Measurements from ENCODE around the gene NMU.
A peak's percentile ranks its signal among the peaks of the same experiment; 100 is the strongest.
"Not testable (repeated sequence)": the region's sequence is repeated elsewhere in the genome, so short reads cannot be mapped to it uniquely, and the experiment has no call there.

NMU gene

DNA sequence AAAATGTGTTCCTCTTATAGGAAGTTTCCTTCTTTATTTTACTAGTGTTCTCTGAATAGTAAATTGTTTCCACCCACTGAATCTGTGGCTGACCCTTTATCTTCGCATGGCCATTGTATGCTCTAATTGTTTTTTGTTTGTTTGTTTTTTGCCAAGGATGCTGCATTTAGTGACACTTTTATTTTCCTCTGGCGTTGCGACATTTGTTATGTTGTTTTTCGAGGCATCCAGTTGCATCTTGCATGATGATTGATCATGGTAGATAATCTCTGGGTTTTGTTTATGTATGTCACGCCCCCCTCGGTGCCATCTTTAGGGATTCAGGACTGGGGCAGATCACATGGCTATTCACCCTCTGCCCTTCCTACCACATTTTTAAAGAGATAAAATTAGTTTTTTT lies 2.2 kb downstream of the NMU start:
- Histone ChIP-seq H3K4me3 (no peak overlapping the region), H3K27ac (no peak overlapping the region)

DNA sequence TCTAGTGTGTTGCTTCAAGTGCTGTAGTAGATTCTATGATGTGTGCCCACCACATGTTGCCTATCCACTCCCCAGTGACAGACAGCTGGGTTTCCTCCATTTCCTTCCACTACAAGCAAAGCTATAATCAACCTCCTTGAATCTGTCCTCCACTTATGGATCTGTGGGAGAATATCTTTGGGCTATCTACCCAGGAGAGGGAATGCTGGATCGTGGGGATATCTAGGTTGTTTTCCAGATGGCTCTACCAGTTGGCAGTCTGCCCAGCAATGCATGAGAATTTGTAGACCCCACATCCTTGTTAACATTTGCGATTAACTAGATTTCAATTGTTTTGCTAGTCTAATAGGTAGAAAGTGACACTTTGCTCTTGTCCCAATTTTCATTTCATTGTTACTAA lies 10.3 kb downstream of the NMU start:
- no peak overlapping the region for H3K27ac ChIP-seq
- no peak overlapping the region for H3K4me3 ChIP-seq

DNA sequence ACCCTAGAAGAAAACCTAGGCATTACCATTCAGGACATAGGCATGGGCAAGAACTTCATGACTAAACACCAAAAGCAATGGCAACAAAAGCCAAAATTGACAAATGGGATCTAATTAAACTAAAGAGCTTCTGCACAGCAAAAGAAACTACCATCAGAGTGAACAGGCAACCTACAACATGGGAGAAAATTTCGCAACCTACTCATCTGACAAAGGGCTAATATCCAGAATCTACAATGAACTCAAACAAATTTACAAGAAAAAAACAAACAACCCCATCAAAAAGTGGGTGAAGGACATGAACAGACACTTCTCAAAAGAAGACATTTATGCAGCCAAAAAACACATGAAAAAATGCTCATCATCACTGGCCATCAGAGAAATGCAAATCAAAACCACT lies 12.0 kb downstream of the NMU start:
- not testable (repeated sequence) for H3K27ac ChIP-seq, H3K4me3 ChIP-seq

DNA sequence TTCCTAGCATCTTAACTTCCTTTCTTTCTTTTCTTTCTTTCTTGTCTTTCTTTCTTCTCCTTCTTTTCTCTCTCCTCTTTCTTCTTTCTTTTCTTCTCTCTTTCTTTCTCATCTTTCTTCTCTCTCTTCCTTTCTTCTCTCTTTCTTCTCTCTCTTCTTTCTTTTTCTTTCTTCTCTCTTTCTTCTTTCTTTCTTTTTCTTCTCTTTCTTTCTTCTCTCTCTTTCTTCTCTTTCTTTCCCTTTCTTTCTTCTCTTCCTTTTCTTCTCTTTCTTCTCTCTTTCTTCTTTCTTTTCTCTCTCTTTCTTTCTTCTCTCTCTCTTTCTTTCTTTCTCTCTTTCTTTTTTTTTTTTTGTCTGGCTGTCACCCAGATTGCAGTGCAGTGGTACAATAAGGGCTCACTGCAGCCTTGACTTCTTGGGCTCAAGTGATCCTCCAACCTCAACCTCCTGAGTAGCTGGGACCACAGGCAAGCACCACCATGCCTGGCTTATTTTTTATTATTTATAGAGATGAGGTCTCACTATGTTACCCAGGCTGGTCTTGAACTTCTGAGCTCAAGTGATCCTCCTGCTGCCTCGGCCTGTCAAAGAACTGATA lies 17.5 kb downstream of the NMU start:
- peak overlapping the region in 1 of 21 experiments; percentile 58 for H3K27ac ChIP-seq
- H3K4me3 ChIP-seq: peak overlapping the region in 2 of 7 experiments; percentile 12 to 21

DNA sequence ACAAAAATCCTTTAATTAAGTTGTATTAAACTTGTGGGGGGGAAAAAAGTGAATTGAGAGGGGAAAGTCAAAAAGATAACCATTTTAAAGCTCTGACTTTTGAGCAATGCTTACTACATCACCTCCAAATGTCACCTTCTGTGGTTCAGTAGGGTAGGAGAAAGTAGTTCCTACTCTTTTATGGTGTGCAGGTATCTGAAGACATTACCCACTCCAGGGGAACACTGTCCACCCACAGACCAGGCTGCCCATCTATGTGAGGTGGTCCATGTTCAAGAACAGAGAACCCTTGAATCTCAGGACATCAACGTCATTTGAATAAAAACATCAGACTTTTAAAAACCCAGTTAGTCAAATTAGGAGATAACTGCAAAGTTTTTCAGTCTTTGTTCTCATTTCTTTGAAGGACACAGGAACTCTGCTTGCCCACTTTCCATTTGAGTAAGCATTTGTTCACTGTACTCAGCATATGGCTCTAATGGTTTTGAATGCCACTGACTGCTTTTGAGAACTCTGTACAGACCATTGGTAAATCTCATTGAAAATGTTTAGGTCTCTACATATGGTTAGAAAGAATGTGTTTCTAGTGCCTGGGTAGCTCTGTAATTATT lies 18.4 kb downstream of the NMU start:
- Histone ChIP-seq H3K27ac (no peak overlapping the region), H3K4me3 (no peak overlapping the region)

DNA sequence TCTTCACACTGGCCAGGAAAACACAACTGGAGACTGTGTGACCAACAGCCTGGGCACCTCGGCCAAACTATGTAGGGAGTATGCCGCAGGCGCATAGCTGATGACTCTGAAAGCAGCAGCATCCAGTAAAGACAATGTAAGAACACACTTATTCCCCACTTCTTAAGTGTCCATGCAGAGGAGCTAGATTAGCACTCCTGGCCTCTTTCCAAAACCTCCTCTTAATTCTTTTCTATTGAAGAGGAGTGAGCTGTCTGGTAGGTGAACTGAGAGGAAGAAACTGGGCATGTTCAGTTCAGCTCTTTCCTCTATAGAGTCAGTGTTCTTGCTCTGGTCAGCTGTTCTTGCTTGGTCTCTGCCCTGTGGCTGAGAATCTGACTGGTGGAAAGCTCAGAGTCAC lies 21.1 kb downstream of the NMU start:
- Histone ChIP-seq H3K27ac (no peak overlapping the region), H3K4me3 (no peak overlapping the region)

DNA sequence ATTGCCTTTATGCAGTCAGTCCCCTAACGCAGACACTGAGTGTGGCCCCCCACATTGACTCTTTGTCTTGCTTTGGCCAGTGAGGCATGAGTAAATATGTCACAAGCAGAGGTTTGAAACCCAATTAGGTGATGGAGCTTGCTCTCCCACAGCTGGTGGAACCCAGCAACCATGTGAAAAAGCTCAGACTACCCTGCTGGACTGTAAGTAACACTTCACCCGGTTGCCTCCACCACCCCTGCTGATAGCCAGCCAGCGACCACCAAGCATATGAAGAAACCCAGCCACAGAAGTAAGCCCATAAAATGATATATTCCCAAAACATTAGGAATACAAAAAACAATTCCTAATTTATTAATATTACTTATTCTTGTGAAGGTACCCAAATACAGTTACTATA lies 22.5 kb downstream of the NMU start:
- no peak overlapping the region for H3K27ac ChIP-seq
- no peak overlapping the region for H3K4me3 ChIP-seq

DNA sequence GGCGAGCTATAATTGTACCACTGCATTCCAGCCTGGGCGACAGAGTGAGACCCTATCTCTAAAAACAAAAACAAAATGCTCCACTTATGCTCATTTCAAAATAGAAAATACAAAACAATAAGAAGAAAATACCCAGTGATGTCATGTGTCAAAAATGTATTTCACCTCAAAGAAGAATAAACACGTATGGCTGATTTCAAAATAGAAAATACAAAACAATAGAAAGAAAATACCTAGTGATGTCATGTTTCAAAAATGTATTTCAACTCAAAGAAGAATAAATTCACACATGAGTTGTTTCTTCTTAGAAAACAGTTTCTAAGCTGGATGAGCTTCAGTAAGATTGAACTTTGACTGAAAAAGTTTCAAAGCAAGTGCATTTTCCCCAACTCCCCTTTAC lies 23.8 kb downstream of the NMU start:
- Histone ChIP-seq H3K4me3 (no peak overlapping the region), H3K27ac (peak overlapping the region in 5 of 21 experiments; percentile 1 to 71 (median 51))

DNA sequence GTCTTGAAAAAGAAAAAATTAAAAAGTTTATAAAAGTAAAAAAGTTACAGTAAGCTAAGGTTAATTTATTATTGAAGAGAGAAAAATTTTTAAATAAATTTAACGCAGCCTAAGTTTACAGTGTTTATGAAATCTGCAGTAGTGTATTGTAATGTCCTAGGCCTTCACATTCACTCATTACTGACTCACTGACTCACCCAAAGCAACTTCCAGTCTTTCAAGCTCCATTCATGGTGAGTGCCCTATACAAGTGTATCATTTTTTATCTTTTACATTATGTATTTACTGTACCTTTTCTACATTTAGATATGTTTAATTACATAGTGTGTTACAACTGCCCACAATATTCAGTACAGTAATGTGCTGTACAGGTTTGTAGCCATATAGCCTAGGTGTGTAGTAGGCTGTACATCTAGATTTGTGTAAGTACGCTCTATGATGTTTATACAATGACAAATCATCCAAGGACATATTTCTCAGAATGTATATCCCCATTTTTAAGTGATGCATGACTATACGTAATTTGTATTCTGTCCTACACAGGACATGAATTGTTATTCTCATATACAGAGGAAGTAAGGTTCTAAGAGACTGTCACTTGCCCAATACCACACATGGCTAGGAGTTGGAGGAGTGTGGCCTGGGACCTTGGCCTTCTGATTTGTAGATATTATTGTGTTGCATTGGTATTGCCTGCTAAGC lies 24.6 kb downstream of the NMU start:
- H3K27ac ChIP-seq: peak overlapping the region in 8 of 21 experiments; percentile 39 to 71 (median 60)

DNA sequence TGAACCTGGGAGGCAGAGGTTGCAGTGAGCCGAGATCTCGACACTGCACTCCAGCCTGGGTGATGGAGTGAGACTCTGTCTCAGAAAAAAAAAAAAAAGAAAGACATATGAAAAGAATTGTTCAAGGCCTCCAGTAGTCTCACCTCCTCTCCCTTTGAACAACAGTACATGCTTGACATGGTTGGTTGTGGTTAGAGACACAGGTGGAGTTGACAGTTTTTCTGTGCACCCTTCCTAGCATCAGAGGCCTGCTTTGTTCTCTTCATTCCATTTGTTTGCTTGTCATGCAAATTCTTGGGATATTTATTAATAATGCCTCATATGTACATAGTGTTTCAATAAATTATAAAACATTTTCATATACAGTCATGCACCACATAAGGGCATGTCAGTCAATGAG lies 25.7 kb downstream of the NMU start:
- no peak overlapping the region for H3K4me3 ChIP-seq
- peak overlapping the region in 15 of 21 experiments; percentile 4 to 81 (median 67) for H3K27ac ChIP-seq

More for the DNA sequence above, 24.6 kb downstream of the NMU start:
- no peak overlapping the region for H3K4me3 ChIP-seq

DNA sequence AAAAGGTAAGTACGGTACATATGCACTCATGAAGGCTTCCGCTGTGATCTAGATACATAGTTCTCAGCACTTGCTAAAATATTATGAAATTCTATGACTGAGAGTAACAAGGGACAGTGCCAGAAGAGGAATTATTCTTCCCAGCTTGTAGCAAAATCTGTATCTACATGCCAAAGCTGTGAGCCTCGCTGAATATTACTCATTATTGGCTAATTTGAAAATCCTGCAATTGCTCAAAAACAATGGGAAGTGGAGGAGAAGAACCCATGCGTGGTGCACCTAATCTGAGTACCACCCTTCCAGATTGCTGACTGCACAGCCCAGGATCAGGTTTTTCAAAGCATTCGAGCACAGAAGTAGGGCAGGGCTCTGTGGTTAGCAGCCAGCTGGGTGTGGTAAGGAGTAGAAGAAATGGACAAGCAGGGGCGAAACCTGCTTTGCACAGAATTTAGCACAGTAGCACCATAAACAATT lies 26.7 kb downstream of the NMU start:
- peak overlapping the region in 13 of 21 experiments; percentile 1 to 81 (median 64) for H3K27ac ChIP-seq
- no peak overlapping the region for H3K4me3 ChIP-seq

DNA sequence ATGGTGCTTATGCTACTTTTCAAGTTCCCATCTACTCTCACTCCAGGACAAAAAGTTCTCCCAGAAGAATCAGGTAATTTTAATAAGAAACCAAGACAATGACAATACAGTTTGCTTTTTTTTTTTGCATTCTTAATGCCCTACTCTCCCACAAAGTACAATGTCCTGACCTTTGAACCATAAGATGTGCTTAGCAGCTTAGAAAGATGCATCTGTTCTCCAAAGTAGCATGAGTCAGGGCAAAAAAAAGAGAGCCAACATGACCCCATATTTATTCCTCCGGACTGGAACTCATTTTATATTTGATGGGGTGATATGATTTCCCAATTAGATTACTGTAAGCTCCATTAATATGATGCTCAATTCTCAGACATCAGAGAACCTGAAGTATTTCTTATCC lies 27.5 kb downstream of the NMU start:
- no peak overlapping the region for H3K4me3 ChIP-seq
- H3K27ac ChIP-seq: peak overlapping the region in 16 of 21 experiments; percentile 1 to 81 (median 62)

DNA sequence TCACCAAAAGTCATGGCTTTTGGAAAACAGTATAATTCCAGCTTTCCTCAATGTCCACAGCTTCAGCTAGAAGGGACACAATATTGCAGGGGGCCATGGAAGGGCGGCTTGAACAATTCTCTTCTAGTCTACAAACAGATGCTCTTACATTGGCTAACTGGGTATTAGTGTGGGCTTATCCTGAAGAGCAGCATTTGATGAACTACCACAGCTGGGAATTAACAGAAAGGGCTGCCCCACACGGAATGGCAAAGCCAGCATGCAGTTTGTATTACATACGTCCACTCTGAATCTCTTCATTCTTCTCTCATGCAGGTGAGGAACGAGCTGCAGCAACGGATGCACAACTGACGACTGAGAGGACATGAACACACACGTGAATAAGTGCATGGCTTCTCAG lies 31.1 kb downstream of the NMU start:
- no peak overlapping the region for H3K4me3 ChIP-seq

DNA sequence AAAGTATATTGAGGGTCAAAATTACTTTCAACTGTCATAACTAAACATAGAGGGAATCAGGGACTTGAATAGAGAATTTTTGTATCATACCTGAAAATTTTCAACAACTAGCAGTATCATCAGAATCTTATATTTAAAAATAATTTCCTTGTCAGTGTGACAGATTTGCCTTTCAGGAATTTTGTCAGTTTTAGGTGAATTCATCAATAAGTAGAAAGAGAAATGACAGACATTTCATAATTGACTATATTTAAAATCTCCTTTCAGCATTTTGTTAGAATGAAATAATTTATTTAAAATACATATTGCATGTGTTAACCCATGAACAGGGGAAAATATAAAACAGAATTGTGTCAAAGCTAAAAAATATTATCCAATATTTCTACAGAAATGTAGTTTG lies 35.5 kb downstream of the NMU start:
- H3K4me3 ChIP-seq: no peak overlapping the region
- no peak overlapping the region for H3K27ac ChIP-seq

More for the DNA sequence above, 31.1 kb downstream of the NMU start:
- no peak overlapping the region for H3K27ac ChIP-seq

DNA sequence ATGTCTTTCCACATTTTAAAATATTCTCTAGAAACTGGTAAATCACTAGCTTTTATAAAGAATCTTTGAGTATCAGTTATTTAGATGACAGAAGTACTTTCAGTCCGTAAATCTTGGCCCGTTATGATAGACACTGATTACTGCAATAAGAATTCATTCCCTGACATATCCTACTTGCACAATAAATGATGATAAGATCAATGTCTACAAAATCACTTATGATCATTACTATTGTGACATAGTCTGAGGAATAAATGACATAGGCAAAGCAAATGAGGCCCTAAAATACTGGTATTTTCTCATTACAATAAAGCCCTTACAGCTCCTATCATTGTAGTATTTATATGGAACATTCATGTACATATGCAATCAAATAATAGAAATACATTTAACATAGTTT lies 37.5 kb downstream of the NMU start:
- no peak overlapping the region for H3K27ac ChIP-seq
- no peak overlapping the region for H3K4me3 ChIP-seq

DNA sequence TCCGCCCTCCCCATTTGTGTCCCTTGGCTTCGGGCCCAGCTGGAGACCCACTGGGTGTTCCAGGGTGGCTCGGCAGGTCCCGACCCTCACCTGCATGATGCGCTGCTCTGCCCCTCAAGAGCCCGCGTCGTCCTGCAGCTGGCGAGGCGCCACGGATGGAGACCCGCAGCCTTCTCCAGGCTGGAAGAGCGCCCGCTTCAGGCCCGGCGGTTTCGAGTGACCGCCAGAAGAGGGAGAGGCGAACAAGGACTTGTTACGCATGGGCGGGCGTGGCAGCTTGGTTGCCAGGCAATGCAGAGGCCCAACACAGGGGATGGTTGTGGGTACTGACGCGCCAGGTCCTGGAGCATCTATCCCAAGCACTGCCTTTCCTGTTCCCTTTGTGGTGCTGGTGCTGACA lies 44.1 kb downstream of the NMU start, which contains the start of gene PDCL2:
Gene PDCL2, minus strand, starts transcription at position 232 of the 400 bp plus-strand sequence. Its CDS starts 136 bp downstream, at position 96.
- H3K27ac ChIP-seq: no peak within 1 kb of the TSS
- no peak within 1 kb of the TSS for H3K4me3 ChIP-seq

DNA sequence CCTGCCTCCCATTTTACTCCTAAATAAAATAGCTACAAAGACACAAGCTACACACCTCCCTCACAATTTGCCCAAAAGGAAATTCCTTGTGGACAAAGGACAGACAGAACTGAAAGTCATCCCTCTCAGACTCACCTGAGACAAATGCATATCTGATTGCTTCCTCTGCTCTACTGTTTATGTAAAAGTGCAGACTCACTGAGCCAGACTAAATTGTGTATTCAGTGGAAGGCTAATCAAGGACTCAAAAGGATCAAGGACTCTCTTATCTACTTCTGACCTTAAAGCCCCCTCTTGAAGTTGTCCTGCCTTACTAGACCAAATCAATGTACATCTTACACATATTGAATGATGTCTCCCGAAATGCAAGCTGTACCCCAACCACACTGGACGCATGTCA lies 47.9 kb downstream of the NMU start:
- no peak overlapping the region for H3K27ac ChIP-seq
- H3K4me3 ChIP-seq: no peak overlapping the region

DNA sequence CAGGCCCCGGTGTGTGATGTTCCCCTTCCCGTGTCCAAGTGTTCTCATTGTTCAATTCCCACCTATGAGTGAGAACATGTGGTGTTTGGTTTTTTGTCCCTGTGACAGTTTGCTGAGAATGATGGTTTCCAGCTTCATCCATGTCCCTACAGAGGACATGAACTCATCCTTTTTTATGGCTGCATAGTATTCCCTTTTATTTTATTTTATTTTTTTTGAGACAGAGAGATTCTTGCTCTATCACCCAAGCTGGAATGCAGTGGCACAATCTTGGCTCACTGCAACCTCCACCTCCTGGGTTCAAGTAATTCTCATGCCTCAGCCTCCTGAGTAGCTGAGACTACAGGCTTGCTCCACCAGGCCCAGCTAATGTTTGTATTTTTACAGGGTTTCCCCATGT lies 53.3 kb downstream of the NMU start:
- H3K27ac ChIP-seq, H3K4me3 ChIP-seq: not testable (repeated sequence)

DNA sequence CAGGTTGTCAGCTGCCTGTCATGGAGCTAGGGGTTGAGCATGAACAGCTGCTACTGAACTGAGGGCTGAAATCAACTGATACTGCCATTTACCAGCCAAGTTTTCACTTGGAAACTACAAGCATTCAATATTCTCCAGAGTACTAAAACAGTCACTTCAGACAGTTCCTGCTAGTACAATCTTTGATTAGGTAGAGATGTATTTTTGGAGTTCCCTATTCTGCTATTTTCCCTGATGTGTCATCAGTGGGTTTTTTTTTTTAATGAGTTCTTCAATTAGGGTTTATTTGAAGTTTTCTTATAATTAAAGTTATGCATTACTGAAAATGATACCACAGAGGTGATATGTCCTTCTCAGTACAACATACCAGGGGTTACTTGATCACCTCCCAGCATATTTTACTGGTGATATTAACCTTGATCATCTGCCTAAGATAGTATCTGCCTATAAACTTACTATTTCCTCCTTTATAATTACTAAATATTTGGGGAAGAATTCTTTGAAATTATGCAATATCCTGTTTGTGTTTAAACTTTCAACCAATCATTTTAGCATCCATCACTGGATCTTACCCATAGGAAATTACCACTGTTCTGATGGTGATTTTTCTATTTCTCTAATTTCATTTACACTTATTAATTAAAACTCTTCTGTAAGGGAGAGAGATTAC lies 57.6 kb downstream of the NMU start:
- H3K27ac ChIP-seq: no peak overlapping the region

DNA sequence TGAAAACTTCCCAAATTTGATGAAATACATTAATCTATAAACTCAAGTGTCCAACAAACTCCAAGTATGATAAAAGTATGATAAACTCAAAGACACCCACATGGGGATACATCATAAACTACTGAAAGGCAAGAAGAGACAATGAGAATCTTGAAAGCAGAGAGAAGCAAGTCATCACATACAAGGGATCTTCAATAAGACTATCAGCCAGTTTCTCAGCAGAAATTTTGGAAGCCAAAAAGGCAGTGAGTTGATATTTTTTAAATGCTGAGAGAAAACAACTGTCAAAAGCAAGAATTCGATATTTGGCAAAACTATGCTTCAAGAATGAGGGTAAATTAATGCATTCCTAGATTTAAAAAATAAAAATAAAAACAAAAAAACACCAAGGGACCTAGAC lies 60.6 kb downstream of the NMU start:
- Histone ChIP-seq H3K27ac (no peak overlapping the region), H3K4me3 (no peak overlapping the region)

More for the DNA sequence above, 57.6 kb downstream of the NMU start:
- H3K4me3 ChIP-seq: no peak overlapping the region
